Measurements from ENCODE around the gene RBMXL2.

The RBMXL2 gene

GRCh38 chr11:7056828-7057513 is 31.8 kb upstream of the RBMXL2 start:
- no peak overlapping the region for H3K9ac ChIP-seq (ENCODE audit: low read depth, low read length, poor library complexity, severe bottlenecking)
- H2AFZ ChIP-seq (ENCODE audit: low read length) = no peak overlapping the region
- H3F3A ChIP-seq (ENCODE audit: low read depth) = no peaks in the 10 kb centered on the region
- no peaks in the 10 kb centered on the region; the same call in 1 of the 2 replicates for H3K9me2 ChIP-seq (replicated peaks; ENCODE audit: low read depth, low read length)
- no peaks in the 10 kb centered on the region for H3K27me3 ChIP-seq (ENCODE audit: insufficient read depth, low read length, poor library complexity, severe bottlenecking)
- no peaks in the 10 kb centered on the region for H4K20me1 ChIP-seq (ENCODE audit: insufficient read depth, low read length, poor library complexity, severe bottlenecking)
- no peaks in the 10 kb centered on the region for H3K79me2 ChIP-seq (ENCODE audit: insufficient read depth, low read length)
- H3K4me2 ChIP-seq (ENCODE audit: low read depth, low read length, poor library complexity, severe bottlenecking) = no peak overlapping the region
- no peaks in the 10 kb centered on the region for H3K36me3 ChIP-seq (ENCODE audit: insufficient read depth, low read length)
- no peaks in the 10 kb centered on the region for H3K4me1 ChIP-seq (ENCODE audit: insufficient read depth, low read length, poor library complexity, severe bottlenecking)
- H3K4me3 ChIP-seq (ENCODE audit: low read length, poor library complexity, severe bottlenecking) = no peak overlapping the region
- TF ChIP-seq EZH2phosphoT487 (IDR thresholded peaks at IDR 0.05; ENCODE audit: borderline replicate concordance) (no peak), CTCF (conservative IDR thresholded peaks at IDR 0.05; ENCODE audit: low read length) (no peak)
- H3K9me3 ChIP-seq (ENCODE audit: insufficient read depth, low read depth, low read length) = no peaks in the 10 kb centered on the region

- Histone ChIP-seq H3K9ac (ENCODE audit: low read depth, low read length, poor library complexity, severe bottlenecking) (no peak overlapping the region), H3F3A (ENCODE audit: low read depth) (no peaks in the 10 kb centered on the region), H3K4me3 (ENCODE audit: low read length, poor library complexity, severe bottlenecking) (no peak overlapping the region), H3K27me3 (ENCODE audit: insufficient read depth, low read length, poor library complexity, severe bottlenecking) (no peaks in the 10 kb centered on the region), H3K36me3 (ENCODE audit: insufficient read depth, low read length) (no peaks in the 10 kb centered on the region), H3K4me2 (ENCODE audit: low read depth, low read length, poor library complexity, severe bottlenecking) (no peak overlapping the region), H4K20me1 (ENCODE audit: insufficient read depth, low read length, poor library complexity, severe bottlenecking) (no peaks in the 10 kb centered on the region), H2AFZ (ENCODE audit: low read length) (no peak overlapping the region), H3K9me3 (ENCODE audit: insufficient read depth, low read depth, low read length) (no peaks in the 10 kb centered on the region), H3K4me1 (ENCODE audit: insufficient read depth, low read length, poor library complexity, severe bottlenecking) (no peaks in the 10 kb centered on the region), H3K9me2 (replicated peaks; ENCODE audit: low read depth, low read length) (no peaks in the 10 kb centered on the region; the same call in 1 of the 2 replicates), H3K79me2 (ENCODE audit: insufficient read depth, low read length) (no peaks in the 10 kb centered on the region)
- TF ChIP-seq EZH2phosphoT487 (IDR thresholded peaks at IDR 0.05; ENCODE audit: borderline replicate concordance) (no peak), CTCF (conservative IDR thresholded peaks at IDR 0.05; ENCODE audit: low read length) (no peak)
These were observed 31.2 kb upstream of the RBMXL2 start for GRCh38 chr11:7057641-7058040.

GRCh38 chr11:7060868-7061267 is 27.9 kb upstream of the RBMXL2 start:
- Histone ChIP-seq H4K20me1 (ENCODE audit: insufficient read depth, low read length, poor library complexity, severe bottlenecking) (no peaks in the 10 kb centered on the region), H3K9ac (ENCODE audit: low read depth, low read length, poor library complexity, severe bottlenecking) (no peak overlapping the region), H2AFZ (ENCODE audit: low read length) (no peak overlapping the region), H3F3A (ENCODE audit: low read depth) (no peaks in the 10 kb centered on the region), H3K4me3 (ENCODE audit: low read length, poor library complexity, severe bottlenecking) (no peak overlapping the region), H3K9me3 (ENCODE audit: insufficient read depth, low read depth, low read length) (no peaks in the 10 kb centered on the region), H3K4me1 (ENCODE audit: insufficient read depth, low read length, poor library complexity, severe bottlenecking) (no peaks in the 10 kb centered on the region), H3K9me2 (replicated peaks; ENCODE audit: low read depth, low read length) (no peaks in the 10 kb centered on the region; the same call in 1 of the 2 replicates), H3K27me3 (ENCODE audit: insufficient read depth, low read length, poor library complexity, severe bottlenecking) (no peaks in the 10 kb centered on the region), H3K36me3 (ENCODE audit: insufficient read depth, low read length) (no peaks in the 10 kb centered on the region), H3K79me2 (ENCODE audit: insufficient read depth, low read length) (no peaks in the 10 kb centered on the region), H3K4me2 (ENCODE audit: low read depth, low read length, poor library complexity, severe bottlenecking) (no peak overlapping the region)
- TF ChIP-seq CTCF (conservative IDR thresholded peaks at IDR 0.05; ENCODE audit: low read length) = no peak
- no peak for TF ChIP-seq EZH2phosphoT487 (IDR thresholded peaks at IDR 0.05; ENCODE audit: borderline replicate concordance)

All from Loucy (cell line).